Measurements from ENCODE around the gene TRIM17. TPM values are rescaled to one million over a fixed set of nuclear protein-coding genes. Genes with fewer than 3 reads are reported as not detected.

Gene TRIM17
- total and polyA plus RNA-seq, 2 of the 13 experiments (the other 11 are each of a cell fraction or from before 2014, with no cell fraction given), result 0.32 to 0.64 TPM

GRCh38 chr1:228371741-228372182 lies 44.9 kb downstream of the TRIM17 start:
- 34% methylated on average over 3 of the region's 4 CpGs for WGBS (ENCODE audit: low lambda C conversion rate)
- CTCF ChIA-PET (ENCODE audit: low intra/inter-chr PET ratio, low total read pairs), result no interaction called here
- Histone ChIP-seq H3K27me3 (ENCODE audit: control insufficient read depth in 1 of 2, insufficient read depth in 2 of 2, low read length in 2 of 2) (peaks cover 0 to 18% of the 10 kb centered on the region in 2 experiments; a peak in 4 of 5 replicates), H3K36me3 (replicated peaks in 1 of 2; ENCODE audit: control insufficient read depth in 1 of 2, insufficient read depth in 2 of 2, low read length in 2 of 2) (no peaks in the 10 kb centered on the region), H3K9me3 (ENCODE audit: low read length) (no peaks in the 10 kb centered on the region), H3K4me3 (replicated peaks in 1 of 3; ENCODE audit: insufficient read depth in 1 of 3, low read depth in 2 of 3, low read length in 3 of 3) (no peak overlapping the region), H3K4me2 (ENCODE audit: low read depth, low read length) (no peak overlapping the region), H3K27ac (ENCODE audit: extremely low read length, insufficient read depth, low read length) (no peak overlapping the region), H3K9ac (ENCODE audit: insufficient read depth, low read depth, low read length) (no peak overlapping the region), H4K20me1 (ENCODE audit: insufficient read depth, low read length) (no peaks in the 10 kb centered on the region), H3K79me2 (ENCODE audit: insufficient read depth, low read length) (no peaks in the 10 kb centered on the region), H3K4me1 (ENCODE audit: insufficient read depth, low read length) (peaks cover 28% of the 10 kb centered on the region), H2AFZ (ENCODE audit: low read length) (no peak overlapping the region)
- FAIRE-seq (no peak), DNase-seq (ENCODE audit: low spot score) (no peak), ATAC-seq (no peak)
- no TSS peak for BruUV-seq (replicated peaks)
- intact Hi-C loops (cut with micrococcal nuclease; ENCODE audit: unreplicated experiment), result no loop called here
- TF ChIP-seq HNRNPL (IDR thresholded peaks at IDR 0.05; ENCODE audit: low read depth, low read length), result no peak
- TF ChIP-seq ZFX (CRISPR knock-in tag; IDR thresholded peaks at IDR 0.05; ENCODE audit: low read depth), result no peak
- TF ChIP-seq HNRNPLL (IDR thresholded peaks at IDR 0.05; ENCODE audit: low read depth, low read length, poor library complexity, severe bottlenecking), result no peak
- in situ Hi-C loops (cut with HindIII; ENCODE audit: extremely low pct_ligation_motif_present, low pct_unique_long_range_greater_than_20kb), result no loop called here
- POLR2A ChIA-PET, result no interaction called here

- no TSS peak for BruUV-seq (replicated peaks)
- Histone ChIP-seq H3K9me3 (ENCODE audit: low read length) (no peaks in the 10 kb centered on the region), H3K9ac (ENCODE audit: insufficient read depth, low read depth, low read length) (no peak overlapping the region), H3K27me3 (ENCODE audit: control insufficient read depth in 1 of 2, insufficient read depth in 2 of 2, low read length in 2 of 2) (peaks cover 0 to 18% of the 10 kb centered on the region in 2 experiments; a peak in 4 of 5 replicates), H3K79me2 (ENCODE audit: insufficient read depth, low read length) (no peaks in the 10 kb centered on the region), H3K27ac (ENCODE audit: extremely low read length, insufficient read depth, low read length) (no peak overlapping the region), H3K4me2 (ENCODE audit: low read depth, low read length) (no peak overlapping the region), H2AFZ (ENCODE audit: low read length) (no peak overlapping the region), H3K36me3 (replicated peaks in 1 of 2; ENCODE audit: control insufficient read depth in 1 of 2, insufficient read depth in 2 of 2, low read length in 2 of 2) (no peaks in the 10 kb centered on the region), H3K4me1 (ENCODE audit: insufficient read depth, low read length) (peaks cover 28% of the 10 kb centered on the region), H4K20me1 (ENCODE audit: insufficient read depth, low read length) (no peaks in the 10 kb centered on the region), H3K4me3 (replicated peaks in 1 of 3; ENCODE audit: insufficient read depth in 1 of 3, low read depth in 2 of 3, low read length in 3 of 3) (no peak overlapping the region)
- POLR2A ChIA-PET, result no interaction called here
- intact Hi-C loops (cut with micrococcal nuclease; ENCODE audit: unreplicated experiment) (no loop called here), in situ Hi-C loops (cut with HindIII; ENCODE audit: extremely low pct_ligation_motif_present, low pct_unique_long_range_greater_than_20kb) (no loop called here)
- FAIRE-seq (no peak), DNase-seq (ENCODE audit: low spot score) (no peak), ATAC-seq (no peak)
- WGBS (ENCODE audit: low lambda C conversion rate), result 68% methylated on average over 20 of the region's 50 CpGs
- CTCF ChIA-PET (ENCODE audit: low intra/inter-chr PET ratio, low total read pairs), result no interaction called here
- TF ChIP-seq ZBTB4 (CRISPR knock-in tag; IDR thresholded peaks at IDR 0.05; ENCODE audit: borderline replicate concordance), result no peak
- TF ChIP-seq ZNF639 (CRISPR knock-in tag; conservative IDR thresholded peaks at IDR 0.05), result no peak
- no peak for TF ChIP-seq NFE2L2 (IDR thresholded peaks at IDR 0.05; ENCODE audit: low read length)
- no peak for TF ChIP-seq CREBL2 (CRISPR knock-in tag; IDR thresholded peaks at IDR 0.05; ENCODE audit: borderline replicate concordance)
- TF ChIP-seq HDAC6 (IDR thresholded peaks at IDR 0.05; ENCODE audit: low read depth, low read length), result no peak
- TF ChIP-seq MLLT10 (CRISPR knock-in tag; IDR thresholded peaks at IDR 0.05), result no peak
Measured at GRCh38 chr1:228370941-228371740, 45.5 kb downstream of the TRIM17 start.
